Ovary (tissue), 3 donors: ENCODE results near the gene CDH23.

Experiments used
- CTCF ChIP-seq, 3 donors: fragments of 450-650 bp in 2 of 3; fragments of 200-600 bp in 1 of 3; IDR thresholded peaks; one replicate each; pipeline versions ENCODE4 v1.5.1 to v1.8.0; 2016 to 2022; ENCODE audit warnings: antibody characterized with exemption in 3 of 3, mild to moderate bottlenecking in 1 of 3
- EP300 ChIP-seq: sonication (generic); formaldehyde crosslinking; IDR thresholded peaks from one replicate; pipeline ENCODE4 v1.6.1; 2017; ENCODE audit warnings: antibody characterized with exemption
- POLR2A ChIP-seq: fragments of 450-650 bp; IDR thresholded peaks from one replicate; pipeline ENCODE4 v1.6.1; 2017; ENCODE audit warnings: antibody characterized with exemption, mild to moderate bottlenecking, moderate library complexity
- donor health status: DM: no; HTN: no; CAD: no.

GRCh38 chr10:71487726-71488125, 91.0 kb downstream of the CDH23 start:
- TF ChIP-seq CTCF (IDR thresholded peaks at IDR 0.05), result no peak
- no peak for TF ChIP-seq POLR2A
- no peak for TF ChIP-seq EP300
